ENCODE measurements around the gene TDRKH. TPM values are rescaled to one million over a fixed set of nuclear protein-coding genes. Genes with fewer than 3 reads are reported as not detected.
"Not testable (repeated sequence)": the region's sequence is repeated elsewhere in the genome, so short reads cannot be mapped to it uniquely, and the experiment has no call there.

The TDRKH gene
- total and polyA plus RNA-seq, 5 donors: 3.4 to 7.5 (median 5.6) TPM

- intact Hi-C loops (cut with DNase I): no loop called here
- H3K4me1 ChIP-seq (ENCODE audit: control insufficient read depth, insufficient read depth, low read length): no peaks in the 10 kb centered on the region
- no peak overlapping the region for H3K4me3 ChIP-seq (ENCODE audit: low read length)
- H3K27ac ChIP-seq (ENCODE audit: low read length): no peak overlapping the region
- no peak for ATAC-seq
- H3K9me3 ChIP-seq (ENCODE audit: control insufficient read depth, low read length): no peaks in the 10 kb centered on the region
- no peaks in the 10 kb centered on the region for H3K27me3 ChIP-seq (ENCODE audit: control insufficient read depth, insufficient read depth)
- 88% methylated on average over 4 of the region's 4 CpGs for WGBS
- DNase-seq: no peak
Measured at GRCh38 chr1:151779852-151780251, 10.4 kb downstream of the TDRKH start.

- Histone ChIP-seq H3K4me3 (ENCODE audit: low read length) (no peak overlapping the region), H3K9me3 (ENCODE audit: control insufficient read depth, low read length) (no peaks in the 10 kb centered on the region), H3K27ac (ENCODE audit: low read length) (no peak overlapping the region), H3K4me1 (ENCODE audit: control insufficient read depth, insufficient read depth, low read length) (no peaks in the 10 kb centered on the region), H3K27me3 (ENCODE audit: control insufficient read depth, insufficient read depth) (no peaks in the 10 kb centered on the region)
- 97% methylated on average over 4 of the region's 4 CpGs for WGBS
- no peak for ATAC-seq
- intact Hi-C loops (cut with DNase I): no loop called here
- no peak for DNase-seq
Measured at GRCh38 chr1:151777317-151777716, 13.0 kb downstream of the TDRKH start.

GRCh38 chr1:151776665-151777062, 13.6 kb downstream of the TDRKH start:
- no peak overlapping the region for H3K4me3 ChIP-seq (ENCODE audit: low read length)
- intact Hi-C loops (cut with DNase I): no loop called here
- 81% methylated on average over 3 of the region's 3 CpGs for WGBS
- DNase-seq: no peak
- no peaks in the 10 kb centered on the region for H3K27me3 ChIP-seq (ENCODE audit: control insufficient read depth, insufficient read depth)
- H3K4me1 ChIP-seq (ENCODE audit: control insufficient read depth, insufficient read depth, low read length): no peaks in the 10 kb centered on the region
- no peaks in the 10 kb centered on the region for H3K9me3 ChIP-seq (ENCODE audit: control insufficient read depth, low read length)
- H3K27ac ChIP-seq (ENCODE audit: low read length): no peak overlapping the region
- no peak for ATAC-seq

- ATAC-seq: no peak
- no peak for DNase-seq
- 95% methylated on average over 7 of the region's 7 CpGs for WGBS
- intact Hi-C loops (cut with DNase I): no loop called here
- no peaks in the 10 kb centered on the region for H3K4me1 ChIP-seq (ENCODE audit: control insufficient read depth, insufficient read depth, low read length)
- H3K27me3 ChIP-seq (ENCODE audit: control insufficient read depth, insufficient read depth): no peaks in the 10 kb centered on the region
- no peak overlapping the region for H3K27ac ChIP-seq (ENCODE audit: low read length)
- no peaks in the 10 kb centered on the region for H3K9me3 ChIP-seq (ENCODE audit: control insufficient read depth, low read length)
- no peak overlapping the region for H3K4me3 ChIP-seq (ENCODE audit: low read length)
Measured at GRCh38 chr1:151775894-151776664, 14.2 kb downstream of the TDRKH start.

GRCh38 chr1:151774256-151774922, 15.9 kb downstream of the TDRKH start:
- no peaks in the 10 kb centered on the region for H3K9me3 ChIP-seq (ENCODE audit: control insufficient read depth, low read length)
- no peak for DNase-seq
- H3K4me3 ChIP-seq (ENCODE audit: low read length): no peak overlapping the region
- intact Hi-C loops (cut with DNase I): no loop called here
- ATAC-seq: no peak
- H3K27ac ChIP-seq (ENCODE audit: low read length): no peak overlapping the region
- no peaks in the 10 kb centered on the region for H3K27me3 ChIP-seq (ENCODE audit: control insufficient read depth, insufficient read depth)
- 57% methylated on average over 3 of the region's 3 CpGs for WGBS
- H3K4me1 ChIP-seq (ENCODE audit: control insufficient read depth, insufficient read depth, low read length): no peaks in the 10 kb centered on the region

GRCh38 chr1:151773702-151774101, 16.6 kb downstream of the TDRKH start:
- Histone ChIP-seq H3K4me3 (ENCODE audit: low read length) (no peak overlapping the region), H3K27me3 (ENCODE audit: control insufficient read depth, insufficient read depth) (no peaks in the 10 kb centered on the region), H3K9me3 (ENCODE audit: control insufficient read depth, low read length) (no peaks in the 10 kb centered on the region), H3K4me1 (ENCODE audit: control insufficient read depth, insufficient read depth, low read length) (no peaks in the 10 kb centered on the region), H3K27ac (ENCODE audit: low read length) (no peak overlapping the region)
- intact Hi-C loops (cut with DNase I): no loop called here
- ATAC-seq (no peak), DNase-seq (no peak)
- WGBS: 74% methylated on average over 5 of the region's 5 CpGs

GRCh38 chr1:151769270-151769669, 21.0 kb downstream of the TDRKH start:
- H3K9me3 ChIP-seq (ENCODE audit: control insufficient read depth, low read length); ATAC-seq; H3K27me3 ChIP-seq (ENCODE audit: control insufficient read depth, insufficient read depth); H3K4me3 ChIP-seq (ENCODE audit: low read length); DNase-seq; H3K27ac ChIP-seq (ENCODE audit: low read length); intact Hi-C loops (cut with DNase I); H3K4me1 ChIP-seq (ENCODE audit: control insufficient read depth, insufficient read depth, low read length): not testable (repeated sequence)
- 93% methylated on average over 34 of the region's 34 CpGs for WGBS

- intact Hi-C loops (cut with DNase I); DNase-seq; H3K4me1 ChIP-seq (ENCODE audit: control insufficient read depth, insufficient read depth, low read length); H3K9me3 ChIP-seq (ENCODE audit: control insufficient read depth, low read length); H3K4me3 ChIP-seq (ENCODE audit: low read length); H3K27me3 ChIP-seq (ENCODE audit: control insufficient read depth, insufficient read depth); ATAC-seq; H3K27ac ChIP-seq (ENCODE audit: low read length): not testable (repeated sequence)
- WGBS: 53% methylated on average over 2 of the region's 7 CpGs
Measured at GRCh38 chr1:151768351-151769066, 21.8 kb downstream of the TDRKH start.

GRCh38 chr1:151763990-151764389, 26.3 kb downstream of the TDRKH start:
- Histone ChIP-seq H3K27ac (ENCODE audit: low read length) (peak overlapping the region; percentile 76), H3K4me1 (ENCODE audit: control insufficient read depth, insufficient read depth, low read length) (peaks cover 2% of the 10 kb centered on the region), H3K27me3 (ENCODE audit: control insufficient read depth, insufficient read depth) (no peaks in the 10 kb centered on the region), H3K9me3 (ENCODE audit: control insufficient read depth, low read length) (no peaks in the 10 kb centered on the region), H3K4me3 (ENCODE audit: low read length) (peak overlapping the region; percentile 93)
- intact Hi-C loops (cut with DNase I): no loop called here
- DNase-seq: no peak
- peak in 1 of 2 donors; percentile 4 for ATAC-seq
- WGBS: 59% methylated on average over 10 of the region's 10 CpGs

- intact Hi-C loops (cut with DNase I): no loop called here
- Histone ChIP-seq H3K4me1 (ENCODE audit: control insufficient read depth, insufficient read depth, low read length) (peaks cover 1% of the 10 kb centered on the region), H3K4me3 (ENCODE audit: low read length) (peak within 1 kb of the TSS; percentile 93), H3K27me3 (ENCODE audit: control insufficient read depth, insufficient read depth) (no peaks in the 10 kb centered on the region), H3K27ac (ENCODE audit: low read length) (peak within 1 kb of the TSS; percentile 76), H3K9me3 (ENCODE audit: control insufficient read depth, low read length) (no peaks in the 10 kb centered on the region)
- WGBS: under 1% methylated on average over 68 of the region's 68 CpGs
- DNase-seq (peak; percentile 84 to 94 (median 94)), ATAC-seq (peak; percentile 99)
Measured at GRCh38 chr1:151762941-151763921, 27.1 kb downstream of the TDRKH start, which contains the start of gene MRPL9. Gene MRPL9, minus strand, starts transcription at chr1:151763496. Its CDS starts 17 bp downstream, at chr1:151763479.

Measured in right cardiac atrium (tissue), 5 donors.